ENCODE measurements around the gene TBC1D13. TPM values are rescaled to one million over a fixed set of nuclear protein-coding genes. Genes with fewer than 3 reads are reported as not detected.

TBC1D13 gene
- total and polyA plus RNA-seq, 2 of the 13 experiments (the other 11 are each of a cell fraction or from before 2014, with no cell fraction given): 17.9 to 19.7 TPM

GRCh38 chr9:128786681-128787601 lies at the start of gene TBC1D13 (continued):
- TF ChIP-seq ZNF496 (CRISPR knock-in tag; IDR thresholded peaks at IDR 0.05; ENCODE audit: insufficient replicate concordance) (no peak), DMAP1 (CRISPR knock-in tag; IDR thresholded peaks at IDR 0.05) (peak; percentile 80), HMG20A (CRISPR knock-in tag; IDR thresholded peaks at IDR 0.05; ENCODE audit: borderline replicate concordance) (no peak), ETV5 (CRISPR knock-in tag; IDR thresholded peaks at IDR 0.05; ENCODE audit: borderline replicate concordance) (peak; percentile 66; the same call in 1 of the 2 replicates), ZNF33A (CRISPR knock-in tag; IDR thresholded peaks at IDR 0.05; ENCODE audit: borderline replicate concordance) (no peak), ZNF24 (IDR thresholded peaks at IDR 0.05) (no peak), ZNF44 (CRISPR knock-in tag; IDR thresholded peaks at IDR 0.05) (0 out of 2 replicates have a peak, but pooled peaks have one; percentile 21), ZNF672 (CRISPR knock-in tag; IDR thresholded peaks at IDR 0.05) (0 out of 2 replicates have a peak, but pooled peaks have one; percentile 53), NR1H2 (CRISPR knock-in tag; IDR thresholded peaks at IDR 0.05; ENCODE audit: borderline replicate concordance, low read depth) (peak; percentile 42; the same call in 1 of the 2 replicates), ZNF841 (CRISPR knock-in tag; IDR thresholded peaks at IDR 0.05; ENCODE audit: borderline replicate concordance) (peak; percentile 90), NFKB2 (CRISPR knock-in tag; IDR thresholded peaks at IDR 0.05; ENCODE audit: borderline replicate concordance) (peak; percentile 99), MNT (IDR thresholded peaks at IDR 0.05) (peak; percentile 72), TRIM24 (CRISPR knock-in tag; IDR thresholded peaks at IDR 0.05) (no peak), DNMT1 (CRISPR knock-in tag; IDR thresholded peaks at IDR 0.05) (peak; percentile 98), ZNF747 (CRISPR knock-in tag; IDR thresholded peaks at IDR 0.05; ENCODE audit: borderline replicate concordance) (peak; percentile 98; the same call in 1 of the 2 replicates), ZNF329 (CRISPR knock-in tag; IDR thresholded peaks at IDR 0.05; ENCODE audit: low read depth) (peak; percentile 90), ZNF335 (CRISPR knock-in tag; IDR thresholded peaks at IDR 0.05) (no peak), SIN3B (IDR thresholded peaks at IDR 0.05; ENCODE audit: low read length) (peak; percentile 65), ZNF383 (CRISPR knock-in tag; IDR thresholded peaks at IDR 0.05; ENCODE audit: borderline replicate concordance) (no peak), BHLHE40 (IDR thresholded peaks at IDR 0.05; ENCODE audit: low read length) (peak; percentile 98)
- TF ChIP-seq, protein P1, sequence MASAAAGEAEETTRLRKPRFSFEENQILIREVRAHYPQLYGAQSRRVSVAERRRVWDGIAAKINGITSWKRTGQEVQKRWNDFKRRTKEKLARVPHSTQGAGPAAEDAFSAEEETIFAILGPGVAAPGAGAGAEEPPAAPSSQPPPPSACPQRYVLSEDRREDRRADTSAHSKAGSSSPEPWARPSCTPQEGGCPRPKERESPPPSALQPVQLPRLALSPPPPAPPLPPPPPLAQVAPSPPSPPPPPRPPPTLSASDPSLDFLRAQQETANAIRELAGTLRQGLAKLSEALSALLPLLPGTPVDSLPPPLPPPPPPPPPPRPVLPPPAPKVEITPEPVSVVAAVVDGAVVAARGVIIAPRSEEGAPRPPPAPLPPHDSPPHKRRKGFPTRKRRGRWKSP (CRISPR knock-in tag; IDR thresholded peaks at IDR 0.05): peak; percentile 95
- TF ChIP-seq, protein P2, sequence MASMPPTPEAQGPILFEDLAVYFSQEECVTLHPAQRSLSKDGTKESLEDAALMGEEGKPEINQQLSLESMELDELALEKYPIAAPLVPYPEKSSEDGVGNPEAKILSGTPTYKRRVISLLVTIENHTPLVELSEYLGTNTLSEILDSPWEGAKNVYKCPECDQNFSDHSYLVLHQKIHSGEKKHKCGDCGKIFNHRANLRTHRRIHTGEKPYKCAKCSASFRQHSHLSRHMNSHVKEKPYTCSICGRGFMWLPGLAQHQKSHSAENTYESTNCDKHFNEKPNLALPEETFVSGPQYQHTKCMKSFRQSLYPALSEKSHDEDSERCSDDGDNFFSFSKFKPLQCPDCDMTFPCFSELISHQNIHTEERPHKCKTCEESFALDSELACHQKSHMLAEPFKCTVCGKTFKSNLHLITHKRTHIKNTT (CRISPR knock-in tag; IDR thresholded peaks at IDR 0.05): 0 out of 2 replicates have a peak, but pooled peaks have one; percentile 39
- TF ChIP-seq, protein P3, sequence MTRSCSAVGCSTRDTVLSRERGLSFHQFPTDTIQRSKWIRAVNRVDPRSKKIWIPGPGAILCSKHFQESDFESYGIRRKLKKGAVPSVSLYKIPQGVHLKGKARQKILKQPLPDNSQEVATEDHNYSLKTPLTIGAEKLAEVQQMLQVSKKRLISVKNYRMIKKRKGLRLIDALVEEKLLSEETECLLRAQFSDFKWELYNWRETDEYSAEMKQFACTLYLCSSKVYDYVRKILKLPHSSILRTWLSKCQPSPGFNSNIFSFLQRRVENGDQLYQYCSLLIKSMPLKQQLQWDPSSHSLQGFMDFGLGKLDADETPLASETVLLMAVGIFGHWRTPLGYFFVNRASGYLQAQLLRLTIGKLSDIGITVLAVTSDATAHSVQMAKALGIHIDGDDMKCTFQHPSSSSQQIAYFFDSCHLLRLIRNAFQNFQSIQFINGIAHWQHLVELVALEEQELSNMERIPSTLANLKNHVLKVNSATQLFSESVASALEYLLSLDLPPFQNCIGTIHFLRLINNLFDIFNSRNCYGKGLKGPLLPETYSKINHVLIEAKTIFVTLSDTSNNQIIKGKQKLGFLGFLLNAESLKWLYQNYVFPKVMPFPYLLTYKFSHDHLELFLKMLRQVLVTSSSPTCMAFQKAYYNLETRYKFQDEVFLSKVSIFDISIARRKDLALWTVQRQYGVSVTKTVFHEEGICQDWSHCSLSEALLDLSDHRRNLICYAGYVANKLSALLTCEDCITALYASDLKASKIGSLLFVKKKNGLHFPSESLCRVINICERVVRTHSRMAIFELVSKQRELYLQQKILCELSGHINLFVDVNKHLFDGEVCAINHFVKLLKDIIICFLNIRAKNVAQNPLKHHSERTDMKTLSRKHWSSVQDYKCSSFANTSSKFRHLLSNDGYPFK (CRISPR knock-in tag; IDR thresholded peaks at IDR 0.05; ENCODE audit: borderline replicate concordance): peak; percentile 87
